NCI-H345 treated with DMSO at 0.1 percent for 48 hours (cell line): Measurements from ENCODE around the gene CLSTN2.
A peak's percentile ranks its signal among the peaks of the same experiment; 100 is the strongest.

Experiments used
- DNase-seq: peaks from one replicate; lab custom pipeline; 2025; ENCODE audit not compliant: unreplicated experiment; lab: John Stamatoyannopoulos, UW

CLSTN2 gene

DNA sequence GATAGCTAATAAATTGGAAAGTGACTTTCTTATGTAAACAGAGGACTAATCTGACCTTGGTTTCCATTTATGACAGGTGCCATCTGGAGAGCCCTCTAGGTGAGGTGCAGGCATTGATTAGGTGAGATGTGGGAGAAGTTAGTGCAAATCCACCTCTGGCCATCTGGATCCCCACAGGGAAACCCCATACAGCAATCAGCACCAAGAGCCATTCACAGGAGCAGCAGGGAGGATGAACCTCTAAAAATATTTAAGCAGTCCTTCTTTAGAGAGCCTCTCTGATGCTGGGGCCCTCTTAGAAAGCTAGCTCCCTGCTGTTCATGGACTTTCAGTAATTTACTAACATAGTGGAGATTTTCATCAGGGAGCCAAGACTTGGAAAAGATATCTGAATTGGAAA, 69.3 kb downstream of the CLSTN2 start:
- DNase-seq: no peak

DNA sequence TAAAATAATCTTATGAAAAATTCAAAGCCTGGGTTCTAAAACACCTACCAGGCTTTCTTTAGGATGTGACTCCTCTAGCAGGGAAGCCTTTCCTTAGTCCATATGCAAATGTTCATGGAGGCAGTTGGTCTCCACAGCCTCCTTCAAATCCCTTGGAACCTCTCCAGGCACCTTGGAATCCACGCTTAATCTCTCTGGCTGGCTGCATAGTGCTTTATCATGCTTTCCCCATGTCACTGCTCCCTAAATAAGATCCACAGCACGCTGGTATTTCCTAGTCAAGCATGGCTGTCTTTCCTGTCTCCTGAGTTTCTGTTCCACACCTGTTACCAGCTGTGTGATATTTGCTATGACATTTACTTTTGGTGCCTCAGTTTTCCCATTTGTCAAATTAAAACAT, 71.3 kb downstream of the CLSTN2 start:
- no peak for DNase-seq

DNA sequence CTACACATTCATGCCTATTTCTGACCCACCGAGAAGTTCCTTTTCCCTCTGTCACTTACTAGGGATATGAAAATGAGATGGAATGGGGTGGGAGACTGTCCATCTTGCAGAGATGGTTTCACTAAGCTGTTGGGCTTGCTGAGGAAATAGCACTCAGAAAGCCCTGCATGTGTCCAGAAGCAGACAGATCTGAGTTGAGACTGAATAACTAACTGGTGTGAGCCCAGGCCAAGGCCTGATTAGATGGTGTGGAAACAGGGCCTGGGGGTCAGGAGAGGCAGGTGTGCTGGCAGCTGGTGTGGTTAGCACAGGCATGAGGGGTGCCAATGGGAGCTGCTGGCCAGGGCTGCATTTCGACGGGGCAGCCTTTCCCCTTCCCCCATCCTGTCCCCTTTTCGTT, 72.1 kb downstream of the CLSTN2 start:
- no peak for DNase-seq

DNA sequence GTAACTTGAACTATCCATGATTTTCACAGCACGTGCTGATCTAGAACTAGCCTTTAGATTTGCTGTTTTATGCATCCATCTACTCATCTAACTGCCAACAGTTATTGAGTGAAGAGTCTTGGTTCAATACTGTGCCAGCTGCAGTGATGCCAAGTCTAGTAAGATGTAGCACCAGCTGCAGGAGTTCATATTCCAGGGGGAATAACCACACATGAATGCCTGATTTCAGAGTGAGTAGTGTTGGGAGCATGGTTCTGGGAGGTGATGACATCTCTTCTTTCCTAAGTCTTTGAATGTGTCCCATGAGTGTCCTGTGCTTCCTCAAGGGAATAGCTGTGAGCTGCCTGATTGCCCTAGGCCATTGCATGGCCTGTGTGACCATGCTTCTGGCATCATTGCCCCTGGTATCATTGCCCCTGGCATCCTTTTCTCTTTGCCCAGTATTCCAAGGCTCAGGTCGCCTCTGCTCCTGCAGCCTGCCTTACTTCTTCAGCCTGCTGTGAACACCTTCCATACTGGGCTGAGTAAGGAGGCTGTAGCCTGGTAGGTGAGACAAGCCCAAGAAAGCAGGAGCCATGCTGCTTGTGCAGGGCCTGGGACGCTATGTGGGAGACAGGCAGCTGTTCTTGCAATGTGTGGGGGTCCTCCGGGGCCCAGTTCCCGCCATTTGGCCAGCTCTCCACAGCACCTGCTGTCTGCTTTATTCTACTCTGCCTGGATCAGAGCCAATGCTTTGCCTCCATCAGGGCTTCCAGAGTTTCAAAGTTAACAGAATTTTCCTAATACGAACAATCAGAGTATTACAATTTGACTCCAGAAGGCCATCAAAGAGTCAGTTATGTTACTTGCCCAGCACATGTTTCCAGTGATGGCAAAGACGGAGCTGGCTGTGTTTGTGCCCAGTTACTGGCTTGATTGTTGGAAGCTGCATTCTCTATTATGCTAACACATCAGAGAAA, 73.2 kb downstream of the CLSTN2 start:
- DNase-seq: no peak

DNA sequence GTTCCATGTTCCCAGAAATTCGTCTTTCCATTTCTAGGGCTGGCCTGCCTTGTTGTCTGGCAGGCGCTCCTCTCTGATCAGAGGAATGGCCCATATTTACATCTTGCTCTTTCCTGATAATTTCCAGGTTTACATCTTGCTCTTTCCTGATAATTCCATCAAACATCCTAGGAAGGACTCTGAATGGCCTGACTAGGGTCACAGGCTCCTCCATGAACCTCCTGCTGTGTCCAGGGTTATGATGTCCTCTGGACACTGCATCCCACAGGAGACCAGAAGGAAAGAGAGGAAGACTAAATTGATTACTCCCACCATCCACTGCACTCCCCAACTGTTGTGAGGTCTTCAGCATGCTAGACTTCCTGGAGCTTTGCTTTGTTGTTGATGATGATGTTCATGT, 75.4 kb downstream of the CLSTN2 start:
- DNase-seq: no peak

DNA sequence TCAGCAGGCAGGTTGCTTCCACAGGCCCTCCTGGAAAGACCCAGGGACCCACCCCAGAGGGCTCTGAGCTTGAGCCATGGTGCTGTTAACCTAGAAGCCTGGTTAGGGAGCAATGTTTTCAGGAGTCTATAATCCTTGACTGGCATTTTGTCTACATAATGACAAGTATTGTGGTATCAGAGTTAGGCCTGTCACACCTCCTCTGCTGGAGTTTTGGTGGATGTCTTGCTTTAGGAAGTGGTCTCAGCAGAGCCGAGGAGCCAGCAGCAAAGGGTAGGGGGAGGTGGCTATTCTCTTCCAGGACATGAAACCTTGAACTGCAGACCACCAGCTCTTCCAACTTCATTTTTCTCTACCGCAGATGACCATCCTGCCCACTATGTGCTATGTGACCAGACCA, 76.1 kb downstream of the CLSTN2 start:
- DNase-seq: no peak

DNA sequence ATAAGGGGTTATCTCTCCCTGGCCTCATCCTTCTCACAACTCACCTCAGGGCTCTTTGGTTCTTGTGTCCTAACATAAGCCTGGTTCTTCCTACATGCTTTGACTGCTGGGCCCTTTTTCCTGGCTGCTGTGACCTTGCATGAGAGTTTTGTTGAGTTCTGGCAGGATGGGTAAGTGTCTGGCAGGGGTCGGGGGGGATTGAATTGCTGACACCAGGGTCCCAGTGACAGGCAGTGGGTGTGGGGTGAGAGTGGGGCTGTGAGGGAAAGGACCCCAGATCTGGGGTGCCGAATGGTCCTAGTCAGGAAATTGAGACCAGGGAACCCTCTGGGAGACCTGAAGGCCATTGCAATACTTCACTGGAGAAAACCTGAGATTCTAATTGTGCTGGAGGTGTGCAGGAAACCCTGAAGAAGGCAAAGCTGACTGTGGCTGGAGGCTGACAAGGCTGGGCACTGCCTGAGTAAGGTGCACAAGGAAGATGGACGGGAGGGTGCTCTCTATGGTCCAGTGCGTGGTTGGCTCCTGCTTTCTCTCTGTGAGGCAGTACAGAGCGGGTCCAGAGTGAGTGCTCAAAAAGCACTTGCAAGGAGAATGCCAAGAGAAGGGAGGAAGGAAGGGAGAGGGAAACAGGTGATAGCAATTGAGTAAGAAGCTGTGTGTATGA, 76.8 kb downstream of the CLSTN2 start:
- no peak for DNase-seq

DNA sequence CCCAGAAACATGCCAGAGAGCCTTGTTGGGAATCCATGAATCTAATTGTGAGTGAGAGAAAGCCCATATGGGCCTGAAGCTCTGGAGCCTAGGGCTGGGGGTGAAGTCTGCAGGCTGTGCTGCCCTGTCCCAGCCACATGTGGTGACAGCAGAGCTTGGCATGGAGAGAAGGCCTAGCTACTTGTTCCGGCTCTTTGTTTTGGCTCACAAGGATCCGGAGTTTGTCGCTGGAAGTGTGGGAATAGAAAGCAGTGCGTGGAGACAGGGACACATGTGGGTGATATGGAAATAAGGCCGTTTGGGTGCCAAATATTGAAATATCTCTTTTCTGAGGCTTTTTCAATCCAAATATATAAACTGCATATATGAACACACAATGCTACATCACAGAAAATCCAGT, 78.2 kb downstream of the CLSTN2 start:
- no peak for DNase-seq

DNA sequence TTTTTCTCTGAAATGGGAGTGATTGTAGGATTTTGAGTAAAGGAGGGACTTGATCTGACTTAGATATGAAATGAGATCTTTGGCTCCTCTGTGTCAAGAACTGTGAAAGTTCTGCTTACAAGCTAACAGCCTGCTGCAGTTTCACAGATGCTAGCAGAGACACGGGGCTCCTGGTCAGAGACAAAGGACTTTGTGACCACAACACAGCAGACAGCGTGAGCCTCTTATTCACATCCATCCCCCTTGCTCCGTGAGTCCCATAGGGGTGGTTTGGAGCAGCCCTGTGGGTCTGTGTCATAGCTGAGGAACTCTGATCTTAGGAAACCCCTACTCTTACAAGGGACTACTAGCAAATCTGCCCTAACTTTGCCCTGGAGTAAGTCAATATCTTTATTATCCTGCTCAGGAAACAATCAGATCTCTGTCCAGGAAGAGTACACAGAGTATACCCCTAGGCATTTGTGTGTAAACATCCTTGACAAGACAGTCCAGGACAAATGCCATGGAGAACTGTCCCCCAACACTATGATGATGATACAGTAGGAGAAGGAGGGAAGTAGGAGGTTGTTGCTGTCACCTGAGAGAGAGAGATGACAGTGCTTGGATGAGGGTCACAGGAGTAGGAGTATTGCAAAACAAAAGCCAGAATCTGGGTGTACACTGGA, 80.0 kb downstream of the CLSTN2 start:
- no peak for DNase-seq

DNA sequence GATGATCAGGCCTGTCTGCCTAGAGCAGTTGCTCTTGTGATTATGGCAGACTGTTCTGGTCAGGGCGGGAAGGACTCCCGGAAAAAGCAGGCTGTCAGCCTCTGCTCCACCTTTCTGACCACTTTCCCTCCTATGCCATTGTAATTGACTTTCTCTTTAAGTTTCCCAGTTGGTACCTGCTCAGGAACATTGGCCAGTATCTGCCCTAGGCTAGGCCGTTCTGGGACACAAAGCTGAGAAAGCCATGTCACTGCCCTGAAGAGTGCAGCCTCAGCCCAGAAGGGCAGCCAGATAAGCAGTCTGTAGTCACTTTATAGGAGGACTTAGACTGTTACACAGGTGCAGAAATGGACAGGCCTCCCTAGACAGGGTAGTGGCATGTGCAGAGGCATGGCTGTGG, 80.8 kb downstream of the CLSTN2 start:
- no peak for DNase-seq

DNA sequence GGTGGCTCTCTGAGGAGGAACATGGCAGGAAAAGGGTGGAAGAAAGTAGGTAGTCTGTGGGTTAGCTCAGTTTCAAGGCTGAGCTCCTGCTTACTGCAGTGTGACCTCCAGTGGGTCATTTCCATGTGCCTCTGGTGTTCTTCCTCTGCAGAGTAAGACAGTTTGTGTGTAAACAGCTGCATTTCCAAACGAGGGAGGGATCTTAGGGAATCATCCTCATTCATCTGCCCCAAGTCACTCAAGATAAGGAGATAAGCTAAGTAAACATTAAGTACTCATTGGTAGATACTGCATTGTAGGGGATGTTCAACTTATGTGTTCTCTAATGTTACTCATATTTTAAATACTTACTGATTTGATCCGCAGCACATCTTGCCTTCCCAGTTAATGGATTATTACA, 83.6 kb downstream of the CLSTN2 start:
- DNase-seq: no peak

DNA sequence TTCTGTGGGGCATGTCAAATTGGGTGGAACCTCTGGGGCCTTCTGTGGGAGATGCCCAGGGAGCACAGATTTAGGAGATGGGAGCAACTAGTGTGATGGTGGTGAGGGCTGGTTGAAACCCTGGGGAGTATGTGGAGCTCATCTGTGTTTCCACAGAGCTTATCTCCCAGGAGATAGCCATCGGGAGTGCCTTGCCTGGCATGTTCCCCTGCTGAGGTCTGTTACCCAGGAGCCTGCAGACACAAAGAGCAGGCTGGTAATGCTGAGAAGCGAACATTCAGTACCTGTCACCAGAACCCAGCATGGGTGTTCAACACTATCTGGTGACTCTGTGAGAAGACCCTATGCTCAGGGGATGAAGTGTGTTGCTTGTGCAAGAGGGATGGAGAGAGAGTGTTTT, 85.0 kb downstream of the CLSTN2 start:
- no peak for DNase-seq

DNA sequence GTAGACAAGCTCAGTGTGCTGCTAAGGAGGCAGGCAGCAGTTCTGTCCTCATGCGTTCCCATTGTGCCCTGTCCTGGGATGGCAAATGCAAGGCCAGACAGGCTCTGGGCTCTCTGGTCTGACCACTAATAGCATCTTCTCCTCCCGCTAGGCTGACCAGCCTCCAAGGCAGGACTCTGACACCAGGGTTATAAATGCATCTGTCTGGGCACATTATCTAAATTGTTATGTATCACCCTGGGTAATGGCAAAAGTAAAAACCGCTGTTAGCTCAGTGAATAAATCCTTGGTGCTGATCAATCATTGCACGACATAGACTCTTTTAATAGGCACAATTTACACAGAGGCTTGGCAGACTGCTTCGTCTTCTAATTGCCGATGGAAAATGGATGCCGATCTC, 85.6 kb downstream of the CLSTN2 start:
- DNase-seq: no peak

DNA sequence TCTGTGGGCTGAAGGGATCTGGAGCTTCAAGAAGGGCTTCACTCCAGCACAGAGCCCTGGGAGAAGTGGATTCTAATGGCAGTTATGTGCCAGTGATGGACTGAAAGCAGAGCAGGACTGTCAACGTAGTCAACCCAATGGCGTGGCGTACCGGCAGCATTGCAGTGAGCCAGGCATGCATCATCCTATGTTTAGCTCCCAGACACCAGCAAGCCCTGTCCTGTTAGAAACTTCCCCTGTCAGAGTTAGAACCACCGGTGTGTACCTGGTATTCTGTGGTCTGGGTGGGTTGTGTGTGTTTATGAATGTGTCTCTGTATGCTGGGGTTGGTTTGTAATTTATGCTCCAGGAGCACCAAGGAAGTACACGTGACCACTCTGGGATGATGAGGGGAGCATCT, 86.3 kb downstream of the CLSTN2 start:
- no peak for DNase-seq

DNA sequence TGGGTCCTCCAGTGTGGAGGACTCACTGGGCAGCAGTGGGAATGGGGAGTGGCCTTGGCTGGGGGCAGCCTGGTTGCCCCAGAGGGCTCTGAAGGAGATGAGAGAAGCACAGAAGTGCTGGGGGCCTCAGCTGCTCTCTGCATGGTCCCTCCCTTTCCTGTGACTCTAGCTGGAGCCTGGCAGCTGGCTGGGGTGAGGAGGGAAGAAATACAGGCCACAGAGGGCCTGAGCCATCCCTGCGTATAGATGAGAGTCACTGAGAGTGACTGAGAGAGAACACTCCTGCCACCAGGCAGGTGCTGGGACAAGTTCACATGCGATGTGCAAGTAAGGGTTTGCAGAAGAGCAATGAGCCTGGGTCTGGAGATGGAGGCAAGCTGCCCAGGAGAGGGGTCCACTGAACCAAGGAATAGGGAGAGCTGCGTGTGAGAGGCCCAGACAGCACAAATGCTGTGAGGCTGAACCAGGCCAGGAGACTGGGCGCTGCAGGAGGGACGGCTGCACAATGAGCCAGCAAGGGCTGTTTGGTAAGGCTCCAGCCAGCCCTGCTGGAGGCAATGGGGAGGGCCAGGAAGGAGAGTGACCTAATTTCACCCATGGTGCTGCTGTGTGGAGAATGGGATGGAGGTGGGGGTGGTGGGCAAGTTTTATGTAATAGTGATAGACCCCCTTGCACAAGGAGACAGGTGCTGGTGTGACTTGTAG, 87.2 kb downstream of the CLSTN2 start:
- DNase-seq: no peak

DNA sequence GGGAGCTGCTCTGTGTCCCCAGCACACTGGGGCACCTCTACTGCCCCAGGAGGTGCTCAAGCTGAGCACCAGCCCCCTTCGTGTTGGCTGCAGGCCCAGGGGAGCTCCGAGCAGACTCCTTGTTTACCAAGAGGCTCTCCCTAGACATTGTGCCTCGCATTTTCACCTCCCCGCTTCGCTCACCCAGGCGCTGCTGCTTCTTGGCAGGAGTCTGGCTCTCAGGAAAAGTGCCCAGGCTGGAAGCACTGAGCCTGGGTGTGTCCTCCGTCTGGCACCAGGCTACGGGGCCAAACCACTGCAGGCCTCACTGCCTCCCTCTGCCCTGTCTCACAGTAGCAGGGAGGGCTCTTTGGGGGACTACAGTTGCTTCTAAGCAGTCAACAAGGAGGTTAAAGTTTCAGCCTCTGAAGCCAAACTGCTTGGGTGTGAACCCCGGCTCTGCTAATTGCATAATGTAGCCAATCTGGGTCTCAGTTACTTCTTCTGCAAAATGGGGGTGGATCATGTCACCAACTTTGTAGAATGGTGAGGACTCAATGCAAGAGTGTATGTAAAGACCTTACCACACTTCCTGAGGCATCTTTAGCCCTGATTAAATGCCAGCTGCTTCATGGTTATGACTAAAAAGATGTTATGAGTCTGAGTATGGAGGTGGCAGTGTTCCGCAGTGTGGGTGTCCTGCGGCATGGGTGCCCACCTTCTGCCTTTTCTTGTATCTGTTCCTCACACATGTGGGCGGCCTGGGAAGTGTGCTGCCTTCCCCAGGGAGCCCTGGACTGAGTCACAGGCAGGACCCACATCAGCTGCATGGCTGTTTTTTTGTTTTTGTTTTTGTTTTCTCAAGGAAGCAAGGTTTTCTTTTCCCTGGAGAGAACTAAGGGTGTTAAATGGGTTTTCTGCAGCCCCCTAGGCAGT, 88.9 kb downstream of the CLSTN2 start:
- DNase-seq: no peak

DNA sequence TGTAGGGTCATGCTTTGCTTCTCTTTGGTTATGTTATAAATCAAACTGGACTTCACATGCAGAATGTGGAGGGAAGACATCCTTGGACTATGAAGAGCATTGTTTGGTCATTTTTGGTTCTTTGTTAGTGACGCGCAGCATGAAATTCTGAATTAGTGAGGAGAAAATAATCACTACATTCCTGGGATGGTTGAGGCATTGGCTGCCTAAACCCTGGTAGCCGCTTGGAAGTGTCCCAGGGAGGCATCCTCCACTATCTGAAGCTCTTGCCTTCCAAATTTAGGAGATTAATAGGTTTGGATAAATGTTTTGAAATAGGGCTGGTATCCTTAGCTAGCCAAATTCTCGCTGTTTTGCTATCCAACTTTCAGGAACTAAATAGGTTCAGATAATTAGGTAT, 96.2 kb downstream of the CLSTN2 start:
- DNase-seq: no peak

DNA sequence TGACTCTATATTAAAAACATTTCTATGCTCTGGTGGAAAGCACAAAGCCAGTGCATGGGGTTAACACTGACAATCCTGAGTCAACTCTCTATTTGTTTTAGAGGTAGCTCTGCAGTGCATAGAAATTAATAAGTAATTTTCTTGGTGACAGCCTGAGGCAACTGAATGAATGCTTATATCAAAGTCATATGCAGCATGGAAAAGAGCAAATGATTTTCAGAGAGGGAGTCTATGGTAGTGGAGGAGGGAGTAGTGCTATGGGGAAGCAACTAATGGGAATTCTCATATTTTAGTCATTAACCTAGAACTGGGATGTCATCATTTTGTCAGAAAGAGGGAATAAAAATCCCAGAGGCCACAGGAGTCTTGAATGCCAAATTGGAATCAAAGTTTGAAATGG, 99.1 kb downstream of the CLSTN2 start:
- DNase-seq: no peak

DNA sequence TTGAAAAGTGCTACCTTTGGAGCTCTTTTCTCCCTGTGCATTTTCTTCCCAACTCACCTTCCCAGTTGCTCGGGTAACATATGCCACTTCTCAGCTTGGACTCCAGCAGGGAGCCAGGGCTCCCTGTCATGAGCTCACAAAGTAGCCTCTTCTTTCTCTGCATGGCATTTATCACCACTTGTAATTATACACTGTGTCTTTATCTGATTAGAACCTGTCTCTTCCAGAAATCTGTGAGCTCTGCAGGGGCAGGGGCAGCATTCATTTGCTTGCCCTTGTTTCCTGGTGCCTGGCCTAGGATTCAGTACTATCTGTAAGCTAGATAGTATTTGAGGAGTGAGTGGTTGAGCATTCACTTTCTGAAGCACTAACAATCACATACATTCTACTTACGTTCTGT, 100.9 kb downstream of the CLSTN2 start:
- DNase-seq: peak; percentile 24

DNA sequence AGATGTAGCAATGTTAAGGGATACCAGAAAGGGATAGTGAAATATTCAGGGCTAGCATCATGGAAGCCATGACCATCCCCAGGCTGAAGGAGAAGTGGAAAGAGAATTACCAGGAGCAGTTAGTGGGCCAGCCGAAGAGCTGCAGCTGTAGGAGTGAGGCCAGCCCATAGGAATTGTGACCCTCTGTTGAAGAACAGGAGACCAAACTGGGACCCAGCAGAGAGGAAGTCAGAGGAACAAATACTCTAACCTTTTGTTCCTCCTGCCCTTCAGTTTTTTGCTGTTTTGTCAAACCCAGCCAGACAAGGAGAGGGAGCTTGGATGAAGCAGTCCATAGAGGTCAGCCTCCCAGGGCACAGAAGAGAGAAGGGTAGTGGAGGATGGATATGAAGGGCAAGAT, 115.4 kb downstream of the CLSTN2 start:
- no peak for DNase-seq
